Glomerular visceral epithelial cell (primary cell): ENCODE measurements around the gene POLR3K.
"Not testable (repeated sequence)": the region's sequence is repeated elsewhere in the genome, so short reads cannot be mapped to it uniquely, and the experiment has no call there.

ENCODE experiments used
- DNase-seq: peaks from one replicate; pipeline ENCODE4 v3.0.0-alpha.2; 2016; ENCODE audit errors: extremely low spot score

POLR3K gene

GRCh38 chr16:42691-43090 lies 10.7 kb downstream of the POLR3K start:
- no peak for DNase-seq

GRCh38 chr16:42069-42457 lies 11.3 kb downstream of the POLR3K start:
- DNase-seq = no peak

DNA sequence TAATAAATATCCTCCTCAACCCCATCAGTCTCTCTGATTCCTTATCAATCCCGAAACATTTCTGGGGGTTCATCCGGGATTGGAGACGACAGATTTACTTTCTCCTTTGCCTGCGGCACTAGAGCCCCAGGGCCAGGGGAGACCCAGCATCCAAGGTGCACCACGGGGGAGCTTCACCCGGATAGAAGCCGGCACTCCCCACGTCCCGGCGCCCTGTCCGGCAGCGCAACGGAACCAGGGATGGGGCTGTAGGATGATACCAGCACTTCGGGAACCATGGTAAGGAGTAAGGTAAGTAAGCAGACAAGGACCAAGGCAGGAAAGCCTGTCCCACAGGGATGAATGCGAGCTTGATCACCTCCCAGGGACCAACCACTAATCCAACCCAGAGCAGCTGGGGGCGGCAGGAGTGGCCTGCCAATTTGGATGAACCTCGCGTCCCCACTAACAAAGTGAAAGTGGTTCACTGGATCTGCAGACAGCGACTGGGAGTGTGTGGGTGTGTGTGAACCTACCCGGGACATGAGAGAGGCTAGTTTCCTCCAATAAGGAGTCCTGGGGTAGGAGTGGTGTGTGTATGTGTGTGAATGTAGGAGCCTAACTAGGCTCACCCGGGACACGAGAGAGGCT lies 11.9 kb downstream of the POLR3K start:
- DNase-seq = no peak

GRCh38 chr16:38941-39892 lies 14.2 kb downstream of the POLR3K start:
- DNase-seq = peak; percentile 41

- not testable (repeated sequence) for DNase-seq
These were observed 15.2 kb downstream of the POLR3K start for GRCh38 chr16:38206-38605.

GRCh38 chr16:37511-37910 lies 15.9 kb downstream of the POLR3K start:
- DNase-seq = no peak

DNA sequence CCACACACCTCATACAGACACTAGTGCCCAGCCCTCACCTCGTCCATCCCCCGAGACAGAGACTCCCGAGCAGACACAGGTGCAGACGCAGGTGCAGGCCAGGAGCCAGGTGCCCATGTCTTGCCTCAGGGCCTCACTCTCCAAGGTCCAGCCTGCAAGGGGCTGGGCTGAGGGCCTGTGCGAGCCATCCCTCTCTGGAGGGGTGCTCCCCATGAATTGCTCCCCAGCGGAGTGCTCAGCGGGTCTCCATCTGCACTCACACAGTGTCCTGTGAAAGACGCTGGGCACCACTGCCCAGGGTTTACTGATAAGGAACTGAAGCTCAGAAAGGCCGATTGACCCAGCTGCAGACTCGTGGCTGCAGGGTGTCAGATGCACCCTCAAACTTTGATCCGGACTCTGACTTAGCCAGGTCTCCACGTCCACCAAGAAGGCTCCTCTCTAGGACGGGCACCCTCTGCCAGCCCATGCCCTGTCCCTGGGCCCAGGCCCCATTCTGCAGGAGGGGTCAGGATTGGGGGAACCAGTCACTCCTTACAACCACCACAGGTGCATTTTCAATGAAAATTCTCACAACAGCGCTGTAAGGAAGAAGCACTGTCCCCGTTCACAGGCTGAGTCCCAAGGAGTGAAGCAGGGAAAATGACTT lies 16.9 kb downstream of the POLR3K start:
- no peak for DNase-seq

DNA sequence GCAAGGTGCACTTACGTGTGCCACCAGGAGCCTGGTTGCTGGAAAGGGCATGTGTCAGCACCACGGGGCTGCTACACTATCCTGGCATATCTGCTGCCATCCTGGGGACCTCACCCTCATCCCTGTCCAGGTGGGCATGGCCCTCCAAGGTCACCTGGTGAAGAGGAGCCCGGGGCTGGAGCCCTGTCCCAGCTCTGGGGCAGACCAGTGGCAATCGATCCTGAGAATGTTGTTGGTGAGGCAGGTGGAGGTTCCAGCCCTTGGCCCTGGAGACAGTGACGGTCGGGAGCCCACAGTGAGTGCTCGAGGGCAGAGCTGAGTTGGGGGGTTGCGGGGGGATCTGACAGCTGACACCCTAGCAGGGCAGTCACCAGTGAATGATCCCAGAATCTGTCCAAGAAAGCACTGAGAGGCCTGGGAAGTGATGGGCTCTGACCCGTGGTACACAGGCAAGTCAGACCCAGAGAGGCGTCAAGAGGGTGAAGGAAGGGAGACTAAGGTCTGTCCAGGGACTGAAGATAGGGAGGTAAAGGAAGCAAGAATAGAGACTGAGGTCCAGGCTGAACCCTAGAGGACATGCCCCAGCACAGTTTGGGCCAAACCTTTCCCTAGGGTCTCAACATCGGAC lies 17.6 kb downstream of the POLR3K start:
- DNase-seq = no peak

DNA sequence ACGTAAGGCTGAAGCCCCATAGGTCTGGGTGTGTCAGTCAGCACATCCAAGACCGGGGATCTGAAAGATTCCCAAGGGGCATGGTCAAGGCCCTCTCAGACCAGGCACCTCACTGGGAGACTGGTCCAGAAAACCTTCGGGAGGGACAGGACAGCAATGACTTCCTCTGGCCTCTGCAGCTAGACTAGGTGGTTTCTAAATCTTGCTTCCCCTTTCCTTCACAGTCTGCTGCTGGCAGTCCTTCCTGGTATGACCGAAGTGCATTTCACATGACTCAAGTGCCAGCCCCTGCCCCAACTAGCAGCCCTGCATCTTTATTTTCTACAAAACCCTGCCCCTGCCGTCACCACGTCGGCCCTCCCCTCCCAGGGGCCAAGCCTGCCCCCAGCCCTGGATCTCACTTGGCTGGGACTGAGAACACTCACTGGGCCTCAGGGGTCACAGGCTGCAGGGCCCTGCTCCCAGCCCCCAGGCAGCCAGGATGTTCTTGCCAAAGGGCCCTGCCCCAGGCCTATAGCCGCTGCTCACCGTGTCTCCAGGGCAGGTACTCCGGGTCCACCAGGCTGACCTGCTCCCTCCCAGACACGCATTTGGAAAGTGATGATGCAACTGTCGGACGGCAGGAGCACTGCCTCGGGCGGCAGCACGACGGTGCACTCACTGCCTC lies 18.3 kb downstream of the POLR3K start:
- DNase-seq = no peak

- DNase-seq = no peak
These were observed 18.8 kb downstream of the POLR3K start for GRCh38 chr16:34648-34987.

DNA sequence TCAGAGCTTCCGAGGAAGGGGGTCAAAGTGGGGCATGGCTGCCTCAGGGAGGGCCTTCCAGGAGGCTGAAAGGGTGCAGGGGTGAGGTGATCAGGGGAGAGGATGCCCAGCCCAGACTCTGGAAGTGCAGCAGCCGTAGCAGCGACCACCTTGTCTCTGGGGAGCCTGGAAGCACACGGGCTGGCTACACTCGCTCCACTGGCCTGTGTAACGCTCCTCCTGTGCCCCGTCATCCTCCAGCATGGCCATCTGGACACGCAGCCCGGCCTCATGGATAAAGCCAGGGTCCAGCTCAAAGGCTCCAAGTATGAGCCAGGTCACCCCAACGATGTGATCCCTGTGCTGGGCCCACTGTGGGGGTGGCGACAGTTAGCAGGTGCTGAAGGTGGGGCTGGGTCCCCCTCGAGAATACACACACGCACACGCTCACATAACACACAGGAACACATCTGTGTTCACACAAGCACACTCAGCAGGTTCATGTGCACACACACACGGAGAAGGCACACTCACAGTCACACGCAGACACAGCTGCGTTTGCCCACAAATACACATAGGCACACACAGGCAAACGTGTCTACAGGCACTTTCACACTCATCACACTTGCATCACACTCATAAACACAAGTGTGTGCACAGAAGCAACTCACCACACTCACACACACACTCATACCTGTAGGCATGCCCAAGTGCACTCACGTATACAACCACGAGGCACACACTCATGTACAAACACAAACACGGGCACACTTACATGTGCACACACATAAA lies 19.3 kb downstream of the POLR3K start:
- no peak for DNase-seq

DNA sequence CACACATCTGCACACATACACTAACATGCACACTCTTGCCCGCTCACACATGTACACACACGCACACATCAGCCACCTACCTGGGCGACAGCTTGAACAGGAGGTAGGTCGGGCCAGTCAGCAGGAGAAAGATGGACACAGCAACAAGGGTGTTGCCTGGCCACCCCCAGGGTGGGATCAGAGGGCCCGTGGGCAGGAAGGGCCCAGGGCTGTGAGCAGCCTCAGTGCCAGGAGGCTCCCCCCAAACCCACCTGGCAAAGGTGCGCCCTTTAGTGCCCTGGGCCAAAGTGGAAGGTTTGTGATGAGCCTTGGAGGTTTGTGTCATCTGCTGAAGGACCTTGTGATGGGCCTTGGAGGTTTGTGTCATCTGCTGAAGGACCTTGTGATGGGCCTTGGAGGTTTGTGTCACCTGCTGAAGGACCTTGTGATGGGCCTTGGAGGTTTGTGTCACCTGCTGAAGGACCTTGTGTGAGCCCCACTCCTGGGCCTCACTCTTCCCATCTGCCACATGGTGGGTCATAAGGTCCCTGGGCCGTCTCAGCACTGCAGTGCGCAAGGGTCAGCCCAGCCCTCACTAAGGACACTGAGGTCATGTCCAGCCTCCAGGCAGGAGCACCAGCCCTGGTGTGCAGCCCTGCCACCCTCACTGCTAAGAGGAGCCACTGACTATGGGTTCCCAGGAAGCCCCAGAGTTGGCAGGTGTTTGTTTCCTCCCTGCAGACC lies 20.1 kb downstream of the POLR3K start:
- not testable (repeated sequence) for DNase-seq

DNA sequence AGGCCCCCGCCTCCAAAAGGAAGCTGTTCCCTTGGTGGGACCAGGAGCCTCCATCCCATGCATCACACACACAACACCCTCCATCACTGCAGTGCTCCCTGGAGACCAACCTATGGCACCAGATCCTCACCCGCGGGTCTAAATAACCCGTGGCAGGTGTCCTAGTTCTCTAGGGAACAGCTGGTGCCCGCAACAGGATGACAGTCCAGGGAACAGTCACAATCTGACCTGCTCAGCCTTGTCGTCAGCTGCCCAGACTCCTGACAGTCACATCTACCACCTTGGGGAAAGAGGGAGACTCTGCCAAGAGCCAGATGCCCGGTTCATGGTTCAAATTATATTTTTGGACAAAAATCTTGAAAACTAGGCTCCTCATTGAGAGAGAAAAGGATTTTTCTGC lies 22.8 kb downstream of the POLR3K start:
- DNase-seq = not testable (repeated sequence)

- DNase-seq = not testable (repeated sequence)
These were observed 27.5 kb downstream of the POLR3K start for GRCh38 chr16:25926-26348.

- DNase-seq = not testable (repeated sequence)
These were observed 29.3 kb downstream of the POLR3K start for GRCh38 chr16:24151-24550.

GRCh38 chr16:20886-21285 lies 32.5 kb downstream of the POLR3K start:
- DNase-seq = not testable (repeated sequence)

GRCh38 chr16:17062-17765 lies 36.2 kb downstream of the POLR3K start:
- DNase-seq = not testable (repeated sequence)

- not testable (repeated sequence) for DNase-seq
These were observed 42.6 kb downstream of the POLR3K start for GRCh38 chr16:10772-11171.

DNA sequence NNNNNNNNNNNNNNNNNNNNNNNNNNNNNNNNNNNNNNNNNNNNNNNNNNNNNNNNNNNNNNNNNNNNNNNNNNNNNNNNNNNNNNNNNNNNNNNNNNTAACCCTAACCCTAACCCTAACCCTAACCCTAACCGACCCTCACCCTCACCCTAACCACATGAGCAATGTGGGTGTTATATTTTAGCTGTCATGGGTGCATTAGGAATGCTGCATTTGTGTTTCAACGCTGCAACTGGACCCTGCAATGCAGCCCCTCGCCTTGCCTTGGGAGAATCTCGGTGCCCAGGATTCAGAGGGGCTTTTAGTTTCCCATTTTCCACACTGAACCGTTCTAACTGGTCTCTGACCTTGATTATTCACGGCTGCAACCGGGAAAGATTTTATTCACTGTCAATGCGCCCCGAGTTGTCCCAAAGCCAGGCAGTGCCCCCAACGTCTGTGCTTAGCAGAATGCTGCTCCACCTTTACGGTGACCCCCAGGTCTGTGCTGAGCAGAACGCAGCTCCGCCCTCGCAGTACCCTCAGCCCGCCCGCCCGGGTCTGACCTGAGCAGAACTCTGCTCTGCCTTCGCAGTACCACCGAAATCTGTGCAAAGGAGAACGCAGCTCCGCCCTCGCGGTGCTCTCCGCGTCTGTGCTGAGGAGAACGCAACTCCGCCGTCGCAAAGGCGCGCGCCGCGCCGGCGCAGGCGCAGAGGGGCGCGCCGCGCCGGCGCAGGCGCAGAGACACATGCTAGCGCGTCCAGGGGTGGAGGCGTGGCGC lies 43.3 kb downstream of the POLR3K start:
- no peak for DNase-seq
